Panc1 (cell line): ENCODE data around the gene FGF9. TPM values are rescaled to one million over a fixed set of nuclear protein-coding genes. Genes with fewer than 3 reads are reported as not detected.

ENCODE experiments used
- ATAC-seq: fragments of 200-7000 bp; cut with Tn5 transposase; 2 replicates; pipeline ENCODE4 v1.9.1; 2020; ENCODE audit warnings: mild to moderate bottlenecking, moderate library complexity
- BruUV-seq: library from RNA; stranded (reverse); fragments of 400-500 nt; replicated peaks from 2 replicates; lab custom pipeline; 2021; lab: Mats Ljungman, UMichigan
- CTCF ChIA-PET: fragments of 300-600 bp; sonication (Branson Sonifier 250); formaldehyde crosslinking; loops from one replicate; lab custom pipeline; 2022; ENCODE audit warnings: antibody characterized with exemption; lab: Charles Lee
- POLR2A ChIA-PET: fragments of 300-600 bp; sonication (Branson Sonifier 250); formaldehyde crosslinking; loops from one replicate; lab custom pipeline; 2022; ENCODE audit warnings: antibody characterized with exemption; lab: Charles Lee
- DNase-seq: peaks from one replicate; pipeline ENCODE4 v3.0.0-alpha.2; 2010; ENCODE audit warnings: low read depth, low spot score
- H3K27ac ChIP-seq: 2 replicates; pipeline ENCODE4 v1.5.1; 2011; ENCODE audit warnings: mild to moderate bottlenecking, low read length, inconsistent platforms
- H3K27me3 ChIP-seq: fragments of 200-500 bp; sonication (Bioruptor generic); 2 replicates; pipeline ENCODE4 v1.6.0; 2014; ENCODE audit warnings: low read length, inconsistent platforms; ENCODE audit not compliant: control insufficient read depth, insufficient read depth
- H3K36me3 ChIP-seq: fragments of 200-500 bp; sonication (Bioruptor generic); 2 replicates; pipeline ENCODE4 v1.5.1; 2014; ENCODE audit warnings: inconsistent platforms, mild to moderate bottlenecking, low read length, moderate library complexity; ENCODE audit not compliant: control insufficient read depth, insufficient read depth
- H3K4me1 ChIP-seq: 2 replicates; pipeline ENCODE4 v1.5.1; 2011; ENCODE audit warnings: inconsistent platforms, mild to moderate bottlenecking, low read length, moderate library complexity; ENCODE audit not compliant: control insufficient read depth, insufficient read depth
- H3K4me3 ChIP-seq, 2 experiments: 2 replicates each; pipeline ENCODE4 v1.5.1; 2011 to 2012; ENCODE audit warnings: low read depth in 2 of 2, low read length in 2 of 2, mild to moderate bottlenecking in 2 of 2, inconsistent platforms in 1 of 2, moderate library complexity in 1 of 2
- H3K9me3 ChIP-seq: fragments of 200-500 bp; sonication (Bioruptor generic); 2 replicates; pipeline ENCODE4 v1.5.1; 2014; ENCODE audit warnings: low read depth, mild to moderate bottlenecking, inconsistent platforms, low read length, moderate library complexity; ENCODE audit not compliant: control insufficient read depth, insufficient read depth
- POLR2AphosphoS5 ChIP-seq: IDR thresholded peaks from 2 replicates; pipeline ENCODE4 v1.6.1; 2012; ENCODE audit warnings: mild to moderate bottlenecking, low read depth, low read length, moderate library complexity
- SIN3A ChIP-seq: IDR thresholded peaks from 2 replicates; pipeline ENCODE4 v1.6.1; 2012; ENCODE audit warnings: low read depth, mild to moderate bottlenecking, low read length, moderate library complexity, borderline replicate concordance; ENCODE audit not compliant: insufficient read depth
- TCF7L2 ChIP-seq: IDR thresholded peaks from 2 replicates; pipeline ENCODE4 v1.6.1; 2011; ENCODE audit warnings: mild to moderate bottlenecking, low read depth, low read length, inconsistent platforms
- in situ Hi-C: cut with HindIII; loops from 2 replicates; pipeline ENCODE4 v1.10.0; 2016; ENCODE audit warnings: low sequenced_read_pairs, low pct_unique_long_range_greater_than_20kb
- intact Hi-C: fragments of 100-400 bp; cut with micrococcal nuclease; formaldehyde crosslinking; loops from one replicate; pipeline ENCODE4 v1.10.0; 2022; ENCODE audit not compliant: unreplicated experiment
- total RNA-seq: library from RNA; stranded (reverse); gene quantifications from one replicate; pipeline ENCODE4 v1.2.1, GENCODE V29; 2021; ENCODE audit not compliant: unreplicated experiment
- TF ChIP-seq, protein P1 (sequence below), 2 experiments: IDR thresholded peaks; 2 replicates each; pipeline ENCODE4 v1.6.1; 2011 to 2012; ENCODE audit warnings: low read depth in 2 of 2, control low read depth in 1 of 2, low read length in 1 of 2, mild to moderate bottlenecking in 1 of 2, moderate library complexity in 1 of 2; ENCODE audit not compliant: insufficient read depth in 1 of 2

Gene FGF9
- total RNA-seq, 1 experiment from 2014 or later: not detected

DNA sequence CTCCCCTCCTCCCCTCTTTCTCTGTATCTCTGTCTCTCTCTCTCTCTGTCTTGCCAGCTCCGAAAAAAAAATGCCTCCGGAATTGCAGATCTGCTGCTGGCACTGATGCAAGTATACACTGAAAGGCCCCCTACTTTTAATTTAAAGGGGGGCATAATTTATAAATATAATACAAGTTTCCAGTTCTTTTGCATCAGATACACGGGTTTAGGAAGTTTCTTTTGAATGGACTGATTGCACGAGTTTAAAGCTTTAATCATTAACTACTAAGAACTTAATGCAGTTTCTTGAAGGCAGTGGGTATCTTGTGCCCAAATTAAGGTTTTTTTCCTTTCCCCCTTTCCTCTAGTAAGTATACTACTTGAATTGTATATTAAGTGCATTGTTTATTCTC is 1.4 kb downstream of the FGF9 start:
- no peak overlapping the region for H3K27ac ChIP-seq
- no peak for DNase-seq
- H3K4me1 ChIP-seq: peaks cover 3% of the 10 kb centered on the region
- no TSS peak for BruUV-seq
- H3K9me3 ChIP-seq: no peaks in the 10 kb centered on the region
- POLR2A ChIA-PET: no interaction called here
- intact Hi-C loops: no loop called here
- CTCF ChIA-PET: no interaction called here
- TF ChIP-seq, protein P1, sequence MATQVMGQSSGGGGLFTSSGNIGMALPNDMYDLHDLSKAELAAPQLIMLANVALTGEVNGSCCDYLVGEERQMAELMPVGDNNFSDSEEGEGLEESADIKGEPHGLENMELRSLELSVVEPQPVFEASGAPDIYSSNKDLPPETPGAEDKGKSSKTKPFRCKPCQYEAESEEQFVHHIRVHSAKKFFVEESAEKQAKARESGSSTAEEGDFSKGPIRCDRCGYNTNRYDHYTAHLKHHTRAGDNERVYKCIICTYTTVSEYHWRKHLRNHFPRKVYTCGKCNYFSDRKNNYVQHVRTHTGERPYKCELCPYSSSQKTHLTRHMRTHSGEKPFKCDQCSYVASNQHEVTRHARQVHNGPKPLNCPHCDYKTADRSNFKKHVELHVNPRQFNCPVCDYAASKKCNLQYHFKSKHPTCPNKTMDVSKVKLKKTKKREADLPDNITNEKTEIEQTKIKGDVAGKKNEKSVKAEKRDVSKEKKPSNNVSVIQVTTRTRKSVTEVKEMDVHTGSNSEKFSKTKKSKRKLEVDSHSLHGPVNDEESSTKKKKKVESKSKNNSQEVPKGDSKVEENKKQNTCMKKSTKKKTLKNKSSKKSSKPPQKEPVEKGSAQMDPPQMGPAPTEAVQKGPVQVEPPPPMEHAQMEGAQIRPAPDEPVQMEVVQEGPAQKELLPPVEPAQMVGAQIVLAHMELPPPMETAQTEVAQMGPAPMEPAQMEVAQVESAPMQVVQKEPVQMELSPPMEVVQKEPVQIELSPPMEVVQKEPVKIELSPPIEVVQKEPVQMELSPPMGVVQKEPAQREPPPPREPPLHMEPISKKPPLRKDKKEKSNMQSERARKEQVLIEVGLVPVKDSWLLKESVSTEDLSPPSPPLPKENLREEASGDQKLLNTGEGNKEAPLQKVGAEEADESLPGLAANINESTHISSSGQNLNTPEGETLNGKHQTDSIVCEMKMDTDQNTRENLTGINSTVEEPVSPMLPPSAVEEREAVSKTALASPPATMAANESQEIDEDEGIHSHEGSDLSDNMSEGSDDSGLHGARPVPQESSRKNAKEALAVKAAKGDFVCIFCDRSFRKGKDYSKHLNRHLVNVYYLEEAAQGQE (IDR thresholded peaks at IDR 0.05; ENCODE audit: insufficient read depth in 1 of 2, low read depth in 2 of 2, low read length in 1 of 2): no peak
- TF ChIP-seq TCF7L2: no peak
- H3K27me3 ChIP-seq: peaks cover 30% of the 10 kb centered on the region
- in situ Hi-C loops: no loop called here
- no peak for ATAC-seq
- H3K36me3 ChIP-seq: no peaks in the 10 kb centered on the region; the same call in 1 of the 2 replicates
- H3K4me3 ChIP-seq: no peak overlapping the region

DNA sequence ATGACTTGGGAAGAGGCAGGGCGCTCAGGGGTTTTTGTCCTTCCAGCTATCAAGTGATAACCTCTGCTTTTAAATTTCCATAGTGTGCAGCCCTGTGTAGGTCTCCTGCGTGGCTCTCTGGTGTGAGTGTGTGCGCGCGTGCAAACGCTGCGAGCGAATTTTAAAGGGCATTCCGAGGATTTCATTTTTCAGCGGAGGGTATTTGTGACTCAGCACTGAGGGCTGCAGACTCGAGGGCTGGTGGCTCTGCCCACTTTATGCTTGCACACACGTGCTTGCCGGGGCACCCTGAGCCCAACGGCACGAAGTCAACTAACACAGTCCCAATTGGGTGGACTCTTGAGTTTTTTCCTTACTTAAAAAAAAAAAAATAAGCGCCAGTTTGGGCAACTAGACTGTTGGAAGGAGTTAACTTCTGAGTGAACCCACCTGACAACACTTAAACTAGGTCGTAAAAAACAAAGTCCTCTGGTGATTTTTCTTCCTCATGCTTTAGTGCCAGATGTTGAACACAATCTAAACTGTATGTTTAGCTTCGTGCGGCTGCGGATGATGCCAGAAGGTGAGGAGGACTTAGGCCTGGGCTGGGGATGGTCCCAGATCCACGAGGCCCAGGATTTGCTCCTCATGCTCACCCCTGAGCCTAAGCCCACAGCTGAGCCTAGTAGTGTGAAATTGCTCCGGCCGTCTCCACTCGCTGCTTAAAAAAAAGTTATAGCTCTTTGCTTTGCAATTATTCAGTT is 2.1 kb downstream of the FGF9 start:
- no peak for ATAC-seq
- H3K4me1 ChIP-seq: peaks cover 3% of the 10 kb centered on the region
- intact Hi-C loops: no loop called here

More for the DNA sequence above, 2.1 kb downstream of the FGF9 start:
- Histone ChIP-seq H3K27ac (no peak overlapping the region), H3K36me3 (no peaks in the 10 kb centered on the region; the same call in 1 of the 2 replicates), H3K27me3 (peaks cover 29% of the 10 kb centered on the region), H3K9me3 (no peaks in the 10 kb centered on the region), H3K4me3 (peak overlapping the region; percentile 32 to 33; a peak in 3 of 4 replicates)
- in situ Hi-C loops: no loop called here
- ChIA-PET POLR2A (interaction anchor here (0.7 kb wide), 1 partner anchor 62 kb away, joined by 3 read pairs; no protein-coding TSS in a partner anchor), CTCF (no interaction called here)
- no TSS peak for BruUV-seq
- DNase-seq: no peak
- TF ChIP-seq, protein P1 (IDR thresholded peaks at IDR 0.05; ENCODE audit: insufficient read depth in 1 of 2, low read depth in 2 of 2, low read length in 1 of 2): no peak
- TF ChIP-seq SIN3A (no peak), TCF7L2 (no peak), POLR2AphosphoS5 (no peak)
